H9 (cell line): ENCODE measurements around the gene CPXM2. TPM values are rescaled to one million over a fixed set of nuclear protein-coding genes. Genes with fewer than 3 reads are reported as not detected.

Source experiments
- DNase-seq: peaks from one replicate; pipeline ENCODE4 v3.0.0-alpha.2; 2017
- H2AFZ ChIP-seq: one replicate; pipeline ENCODE4 v1.6.1; 2013; ENCODE audit warnings: mild to moderate bottlenecking, low read length, control low read depth, moderate library complexity
- H2AK5ac ChIP-seq: 2 replicates; pipeline ENCODE4 v1.6.1; 2013; ENCODE audit warnings: low read length, control low read depth, mixed read lengths; ENCODE audit not compliant: insufficient read length
- H2BK120ac ChIP-seq: one replicate; pipeline ENCODE4 v1.6.1; 2013; ENCODE audit warnings: low read depth, mild to moderate bottlenecking, low read length, control low read depth, inconsistent platforms; ENCODE audit not compliant: poor library complexity, severe bottlenecking
- H2BK12ac ChIP-seq: 2 replicates; pipeline ENCODE4 v1.6.1; 2013; ENCODE audit warnings: low read length, control low read depth, mixed read lengths, low read depth; ENCODE audit not compliant: insufficient read length
- H2BK15ac ChIP-seq: 2 replicates; pipeline ENCODE4 v1.6.1; 2013; ENCODE audit warnings: low read depth, low read length, control low read depth
- H2BK20ac ChIP-seq: one replicate; pipeline ENCODE4 v1.6.1; 2013; ENCODE audit warnings: low read depth, mild to moderate bottlenecking, low read length, control low read depth, inconsistent platforms; ENCODE audit not compliant: poor library complexity, severe bottlenecking
- H2BK5ac ChIP-seq: 2 replicates; pipeline ENCODE4 v1.6.1; 2013; ENCODE audit warnings: low read length, control low read depth, mixed read lengths; ENCODE audit not compliant: insufficient read length
- H3K14ac ChIP-seq: 2 replicates; pipeline ENCODE4 v1.6.1; 2013; ENCODE audit warnings: low read length, control low read depth; ENCODE audit not compliant: insufficient read depth
- H3K18ac ChIP-seq: 2 replicates; pipeline ENCODE4 v1.6.1; 2013; ENCODE audit warnings: low read depth, mild to moderate bottlenecking, mixed read lengths, low read length, control low read depth; ENCODE audit not compliant: insufficient read length
- H3K23ac ChIP-seq: 2 replicates; pipeline ENCODE4 v1.6.1; 2013; ENCODE audit warnings: low read length, control low read depth, mixed read lengths, low read depth; ENCODE audit not compliant: insufficient read length
- H3K23me2 ChIP-seq: 2 replicates; pipeline ENCODE4 v1.6.1; 2013; ENCODE audit warnings: low read depth, mild to moderate bottlenecking, mixed read lengths, low read length, control low read depth; ENCODE audit not compliant: insufficient read length, poor library complexity, severe bottlenecking
- H3K27ac ChIP-seq: 2 replicates; pipeline ENCODE4 v1.5.1; 2013; ENCODE audit warnings: low read length, control low read depth, mixed read lengths, low read depth; ENCODE audit not compliant: insufficient read length
- H3K27me3 ChIP-seq: 2 replicates; pipeline ENCODE4 v1.6.1; 2013; ENCODE audit warnings: low read length, control low read depth, inconsistent platforms; ENCODE audit not compliant: insufficient read depth
- H3K4ac ChIP-seq: 2 replicates; pipeline ENCODE4 v1.6.1; 2013; ENCODE audit warnings: low read depth, mild to moderate bottlenecking, control low read depth, inconsistent platforms, low read length, moderate library complexity
- H3K4me1 ChIP-seq: 2 replicates; pipeline ENCODE4 v1.6.1; 2013; ENCODE audit warnings: low read length, control low read depth, inconsistent platforms; ENCODE audit not compliant: insufficient read depth
- H3K4me2 ChIP-seq: 2 replicates; pipeline ENCODE4 v1.6.1; 2013; ENCODE audit warnings: low read length, control low read depth, mixed read lengths; ENCODE audit not compliant: insufficient read length, insufficient read depth
- H3K56ac ChIP-seq: 2 replicates; pipeline ENCODE4 v1.6.1; 2013; ENCODE audit warnings: low read depth, mild to moderate bottlenecking, mixed read lengths, low read length, control low read depth; ENCODE audit not compliant: insufficient read length
- H3K79me1 ChIP-seq: 2 replicates; pipeline ENCODE4 v1.6.1; 2013; ENCODE audit warnings: low read depth, mild to moderate bottlenecking, moderate library complexity, low read length, control low read depth, inconsistent platforms; ENCODE audit not compliant: insufficient read depth, poor library complexity, severe bottlenecking
- H3K79me2 ChIP-seq: 2 replicates; pipeline ENCODE4 v1.6.1; 2013; ENCODE audit warnings: low read length, control low read depth, inconsistent platforms; ENCODE audit not compliant: insufficient read depth
- H3K9ac ChIP-seq: 2 replicates; pipeline ENCODE4 v1.6.1; 2013; ENCODE audit warnings: low read length, control low read depth, mixed read lengths; ENCODE audit not compliant: insufficient read length; ENCODE audit errors: extremely low read depth
- H3K9me3 ChIP-seq: one replicate; pipeline ENCODE4 v1.6.1; 2013; ENCODE audit warnings: low read depth, low read length, inconsistent platforms; ENCODE audit not compliant: control insufficient read depth
- H3T11ph ChIP-seq: one replicate; pipeline ENCODE4 v1.6.1; 2013; ENCODE audit warnings: mild to moderate bottlenecking, low read length, control low read depth, inconsistent platforms
- H4K20me1 ChIP-seq: one replicate; pipeline ENCODE4 v1.6.1; 2013; ENCODE audit not compliant: control insufficient read depth, insufficient read length, insufficient read depth
- H4K5ac ChIP-seq: 2 replicates; pipeline ENCODE4 v1.6.1; 2013; ENCODE audit warnings: low read depth, mild to moderate bottlenecking, mixed read lengths, low read length, control low read depth; ENCODE audit not compliant: insufficient read length
- H4K8ac ChIP-seq: replicated peaks from 2 replicates; pipeline ENCODE4 v1.6.1; 2013; ENCODE audit warnings: low read length, control low read depth, mixed read lengths, low read depth; ENCODE audit not compliant: insufficient read length
- H4K91ac ChIP-seq: 2 replicates; pipeline ENCODE4 v1.6.1; 2013; ENCODE audit warnings: low read depth, mild to moderate bottlenecking, moderate library complexity, mixed read lengths, low read length, control low read depth; ENCODE audit not compliant: insufficient read length
- H3K27ac Mint-ChIP-seq, 3 experiments: 2 replicates in 2 of 3; 3 replicates in 1 of 3; pipeline ENCODE4 v1.8.0; 2020 to 2021; ENCODE audit warnings: mixed read lengths in 3 of 3, mild to moderate bottlenecking in 1 of 3, moderate library complexity in 1 of 3
- H3K27me3 Mint-ChIP-seq: 2 replicates; pipeline ENCODE4 v1.8.0; 2021; ENCODE audit warnings: low read depth, mild to moderate bottlenecking, moderate library complexity, mixed read lengths
- H3K36me3 Mint-ChIP-seq, 3 experiments: 2 replicates in 2 of 3; 3 replicates in 1 of 3; pipeline ENCODE4 v1.8.0; 2020 to 2021; ENCODE audit warnings: low read depth in 3 of 3, mixed read lengths in 3 of 3; ENCODE audit not compliant: insufficient read depth in 1 of 3
- H3K4me1 Mint-ChIP-seq, 2 experiments: 2 replicates each; pipeline ENCODE4 v1.8.0; 2020; ENCODE audit warnings: mixed read lengths in 2 of 2
- H3K4me3 Mint-ChIP-seq, 2 experiments: 2 replicates in 1 of 2; 3 replicates in 1 of 2; pipeline ENCODE4 v1.8.0; 2020 to 2021; ENCODE audit warnings: mild to moderate bottlenecking in 2 of 2, mixed read lengths in 2 of 2, moderate library complexity in 1 of 2
- H3K9me3 Mint-ChIP-seq, 2 experiments: 2 replicates in 1 of 2; 3 replicates in 1 of 2; pipeline ENCODE4 v1.8.0; 2020; ENCODE audit warnings: mild to moderate bottlenecking in 2 of 2, mixed read lengths in 2 of 2, moderate library complexity in 1 of 2
- CTCF ChIP-seq: fragments of 200-600 bp; sonication (generic); conservative IDR thresholded peaks from 3 replicates; pipeline ENCODE4 v1.8.0; 2021; ENCODE audit warnings: antibody characterized with exemption, mild to moderate bottlenecking
- WGBS: extraction: QIAGEN DNeasy Blood & Tissue Kit; methylation state at CpG from one replicate; pipeline ENCODE4 v1.1.7; 2013; ENCODE audit warnings: missing lambda C conversion rate, low lambda C conversion rate, mixed read lengths; ENCODE audit not compliant: insufficient read length; ENCODE audit errors: extremely low coverage; 5-methylcytosine and 5-hydroxymethylcytosine counted together
- total RNA-seq: library from RNA; stranded (reverse); gene quantifications from 2 replicates; pipeline ENCODE4 v1.2.1, GENCODE V29; 2021

The CPXM2 gene
- total RNA-seq, 1 experiment from 2014 or later: 1.7 TPM

DNA sequence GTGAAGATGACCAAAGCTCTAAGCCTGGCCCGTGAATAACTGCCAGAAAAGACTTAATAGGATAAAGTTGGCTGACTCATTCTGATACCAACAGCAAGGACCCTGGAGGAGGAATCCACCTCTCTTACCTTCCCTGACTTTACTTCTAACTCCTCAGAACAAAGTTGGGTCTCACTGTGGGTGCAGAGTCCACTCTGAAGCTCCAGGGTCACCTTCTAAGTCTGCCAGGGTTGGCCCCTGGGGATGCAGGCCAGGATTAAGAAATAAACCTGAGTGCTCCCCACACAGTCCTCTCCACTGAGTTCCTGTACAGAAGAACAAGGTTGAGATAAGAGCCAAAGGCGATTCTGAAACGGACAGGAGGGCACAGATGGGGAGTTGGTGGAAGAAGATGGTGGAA, 171.1 kb downstream of the CPXM2 start:
- no peaks in the 10 kb centered on the region for H3K79me1 ChIP-seq
- no peak overlapping the region for H3K4me3 Mint-ChIP-seq
- H3K4me1 Mint-ChIP-seq: no peaks in the 10 kb centered on the region
- H3K23ac ChIP-seq: no peak overlapping the region
- H2AFZ ChIP-seq: no peak overlapping the region
- no peak overlapping the region for H2BK15ac ChIP-seq
- no peak overlapping the region for H3K27ac Mint-ChIP-seq
- H3K18ac ChIP-seq: no peak overlapping the region
- no CpG with 5 or more reads among the region's 3 CpGs for WGBS
- H3K4me1 ChIP-seq: no peaks in the 10 kb centered on the region
- TF ChIP-seq CTCF: no peak
- H4K5ac ChIP-seq: no peak overlapping the region
- no peaks in the 10 kb centered on the region for H3K79me2 ChIP-seq
- no peak overlapping the region for H4K91ac ChIP-seq
- no peak overlapping the region for H3K27ac ChIP-seq
- no peak overlapping the region for H2AK5ac ChIP-seq
- no peaks in the 10 kb centered on the region for H3K9me3 ChIP-seq
- H4K8ac ChIP-seq: no peak overlapping the region
- no peak overlapping the region for H3K9ac ChIP-seq
- H3K23me2 ChIP-seq: no peaks in the 10 kb centered on the region
- H3T11ph ChIP-seq: no peak overlapping the region
- no peak overlapping the region for H2BK5ac ChIP-seq
- no peak overlapping the region for H2BK120ac ChIP-seq
- no peak for DNase-seq
- no peak overlapping the region for H3K14ac ChIP-seq
- no peak overlapping the region for H3K4me2 ChIP-seq
- peaks cover 25% of the 10 kb centered on the region for H3K27me3 Mint-ChIP-seq
- no peak overlapping the region for H2BK12ac ChIP-seq
- H3K27me3 ChIP-seq: no peaks in the 10 kb centered on the region
- no peak overlapping the region for H2BK20ac ChIP-seq
- H3K4ac ChIP-seq: no peak overlapping the region
- H3K36me3 Mint-ChIP-seq: peaks cover 0 to 2% (median 0%) of the 10 kb centered on the region in 3 experiments; a peak in 1 of 7 replicates
- H3K9me3 Mint-ChIP-seq: peaks cover 0 to 5% of the 10 kb centered on the region in 2 experiments; a peak in 2 of 5 replicates
- no peak overlapping the region for H3K56ac ChIP-seq
- H4K20me1 ChIP-seq: no peaks in the 10 kb centered on the region
